HG03521 (cell line): ENCODE results near the gene SPACDR.
"Not testable (repeated sequence)": the region's sequence is repeated elsewhere in the genome, so short reads cannot be mapped to it uniquely, and the experiment has no call there.

Experiments used
- ATAC-seq: cut with Tn5 transposase; IDR thresholded peaks from one replicate; pipeline ENCODE4 v1.9.1; 2021; ENCODE audit warnings: mild to moderate bottlenecking, moderate library complexity; ENCODE audit not compliant: unreplicated experiment

SPACDR gene, protein sequence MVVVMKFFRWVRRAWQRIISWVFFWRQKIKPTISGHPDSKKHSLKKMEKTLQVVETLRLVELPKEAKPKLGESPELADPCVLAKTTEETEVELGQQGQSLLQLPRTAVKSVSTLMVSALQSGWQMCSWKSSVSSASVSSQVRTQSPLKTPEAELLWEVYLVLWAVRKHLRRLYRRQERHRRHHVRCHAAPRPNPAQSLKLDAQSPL

DNA sequence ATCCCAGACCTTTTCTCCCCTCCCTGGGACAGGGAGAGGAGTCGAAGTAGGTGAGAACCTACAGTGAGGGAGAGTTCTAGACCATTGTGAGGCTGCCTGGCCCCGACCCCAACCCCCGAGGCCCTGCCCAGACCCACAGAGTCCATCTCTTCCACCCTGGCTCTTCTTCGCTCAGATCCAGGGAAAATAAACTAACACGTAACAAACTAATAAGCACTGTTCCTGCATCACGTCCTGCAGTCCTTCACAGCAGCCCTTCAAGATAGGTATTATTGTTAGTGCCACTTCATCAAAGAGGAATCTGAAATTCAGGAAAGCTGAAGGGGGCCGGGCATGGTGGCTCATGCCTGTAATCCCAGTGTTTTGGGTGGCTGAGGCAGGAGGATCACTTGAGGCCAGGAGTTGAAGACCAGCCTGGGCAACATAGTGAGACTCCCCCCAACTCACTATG lies at the start of gene SPACDR:
Gene SPACDR, minus strand, starts transcription at position 51 of the 451 bp plus-strand sequence. CDS start 235 bp downstream, outside the sequence.
- no peak for ATAC-seq

DNA sequence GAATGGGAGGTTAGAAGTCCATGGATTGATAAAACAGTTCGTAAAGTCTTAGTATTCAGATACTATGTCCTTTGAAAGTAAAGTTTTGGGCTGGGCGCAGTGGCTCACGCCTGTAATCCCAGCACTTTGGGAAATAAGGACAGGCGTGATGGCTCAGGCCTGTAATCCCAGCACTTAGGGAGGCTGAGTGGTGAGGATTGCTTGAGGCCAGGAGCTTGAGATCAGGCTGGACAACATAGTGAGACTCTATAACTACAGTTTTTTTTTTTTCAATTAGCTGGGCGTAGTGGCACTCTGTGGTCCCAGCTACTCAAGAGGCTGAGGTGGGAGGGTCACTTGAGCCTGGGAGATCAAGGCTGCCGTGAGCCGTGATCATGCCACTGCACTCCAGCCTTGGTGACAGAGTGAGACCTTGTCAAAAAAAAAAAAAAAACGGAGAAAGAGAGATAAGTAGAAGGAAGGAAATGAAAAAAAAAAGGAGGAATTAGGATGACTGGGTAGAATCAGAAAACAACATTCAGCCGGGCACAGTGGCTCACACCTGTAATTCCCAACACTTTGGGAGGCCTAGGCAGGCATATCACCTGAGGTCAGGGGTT lies 49.3 kb upstream of the SPACDR start:
- no peak for ATAC-seq

DNA sequence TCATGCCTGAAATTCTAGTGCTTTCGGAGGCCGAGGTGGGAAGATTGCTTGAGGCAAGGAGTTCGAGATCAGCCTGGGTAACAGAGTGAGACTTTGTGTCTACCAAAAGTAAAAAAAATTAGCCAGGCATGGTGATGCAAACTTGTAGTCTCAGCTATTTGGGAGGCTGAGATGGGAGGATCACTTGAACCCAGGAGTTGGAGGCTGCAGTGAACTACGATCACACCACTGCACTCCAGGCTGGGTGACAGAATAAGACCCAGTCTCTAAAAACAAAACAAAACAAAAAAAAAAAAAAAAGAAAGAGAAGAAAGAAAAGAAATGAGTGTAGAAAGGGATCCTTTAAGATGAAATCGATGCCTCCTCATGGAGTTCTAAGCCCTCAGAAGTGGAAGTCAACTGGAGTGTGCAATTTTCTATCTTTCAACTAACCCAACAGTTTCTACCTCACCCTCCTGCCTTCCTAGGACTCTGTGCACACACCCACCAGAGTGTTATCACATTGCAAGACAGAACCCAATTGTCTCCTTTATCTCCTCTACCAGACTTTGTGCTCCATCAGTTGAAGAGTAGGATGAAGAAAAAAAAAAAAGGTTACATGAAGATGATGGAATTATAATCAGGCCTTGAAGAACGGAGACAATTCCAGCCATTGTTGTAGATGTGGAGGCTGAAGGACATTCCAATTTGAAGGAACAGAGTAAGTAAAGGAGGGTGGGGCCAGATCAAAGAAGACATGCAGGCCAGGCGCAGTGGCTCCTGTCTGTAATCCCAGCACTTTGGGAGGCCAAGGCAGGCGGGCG lies 46.6 kb upstream of the SPACDR start:
- no peak for ATAC-seq

DNA sequence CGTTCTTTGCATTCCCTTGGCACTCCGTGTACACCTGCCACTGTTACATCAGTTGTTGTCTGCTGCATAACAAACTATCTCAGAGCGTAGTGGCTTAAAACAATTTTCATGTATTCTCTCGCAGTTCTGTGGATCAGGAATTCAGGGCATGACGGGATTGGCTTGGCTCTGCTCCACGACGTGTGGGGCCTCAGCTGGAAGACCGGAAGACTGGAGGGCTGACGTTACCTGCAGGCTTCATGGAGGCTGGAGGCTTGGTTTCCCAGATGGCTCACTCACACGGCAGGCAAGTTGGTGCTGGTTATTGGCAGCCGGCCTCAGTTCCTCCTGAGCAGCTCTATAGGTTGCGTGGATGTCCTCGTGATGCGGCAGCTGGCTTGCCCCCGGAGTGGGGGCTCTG lies 45.2 kb upstream of the SPACDR start:
- ATAC-seq = no peak

DNA sequence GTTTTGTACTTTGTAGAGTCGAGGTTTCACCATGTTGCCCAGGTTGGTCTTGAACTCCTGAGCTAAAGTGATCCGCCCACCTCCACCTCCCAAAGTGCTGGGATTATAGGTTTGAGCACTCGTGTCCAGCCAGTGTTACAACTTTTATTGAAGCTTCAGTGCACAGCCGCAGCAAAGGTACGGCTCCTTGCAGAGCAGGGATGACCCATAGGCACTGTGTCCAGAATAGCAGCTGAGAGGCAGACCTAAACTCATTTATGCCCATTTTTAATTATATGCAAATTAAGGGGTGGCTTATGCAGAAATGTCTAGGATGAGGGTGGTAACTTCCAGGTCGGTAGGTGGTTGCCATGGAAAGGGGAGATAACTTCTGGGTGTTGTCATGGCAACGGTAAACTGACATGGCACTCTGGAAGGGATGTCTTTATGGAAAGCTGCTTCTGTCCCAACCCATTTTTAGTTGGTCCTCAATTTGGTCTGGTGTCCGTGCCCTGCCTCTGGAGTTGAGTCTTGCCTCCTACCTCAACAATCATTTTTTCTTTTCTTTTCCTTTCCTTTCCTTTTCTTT lies 42.4 kb upstream of the SPACDR start:
- no peak for ATAC-seq

DNA sequence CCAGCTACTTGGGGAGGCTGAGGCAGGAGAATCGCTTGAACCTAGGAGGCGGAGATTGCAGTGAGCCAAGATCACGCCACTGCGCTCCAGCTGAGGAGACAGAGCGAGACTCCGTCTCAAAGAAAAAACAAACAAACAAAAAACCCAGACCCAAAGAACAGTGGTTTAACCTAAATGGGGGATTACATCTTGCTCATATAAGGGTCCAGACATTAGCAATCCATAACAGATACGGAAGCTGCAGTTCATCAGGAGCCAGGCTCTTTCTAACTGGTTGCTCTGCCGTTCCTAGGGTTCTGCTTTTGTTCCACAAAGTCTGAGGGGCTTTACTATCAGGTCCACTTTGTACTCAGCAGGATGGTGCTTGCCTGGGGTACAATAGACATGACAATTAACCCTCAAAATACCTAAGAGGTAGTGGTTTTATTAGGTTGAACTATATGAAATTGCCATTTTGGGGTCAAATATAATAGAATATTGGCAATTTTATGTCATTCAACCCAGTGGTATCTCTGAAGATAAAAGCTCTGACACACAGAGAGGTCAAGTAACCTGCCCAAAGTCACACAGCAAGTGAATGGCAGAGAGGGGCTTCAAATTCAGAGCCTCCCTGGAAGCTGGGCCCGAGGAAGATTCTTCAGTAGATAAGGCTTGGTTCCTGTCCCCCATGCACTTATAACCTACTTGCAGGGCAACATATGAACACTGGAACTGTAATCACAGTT lies 41.0 kb upstream of the SPACDR start:
- ATAC-seq = no peak

DNA sequence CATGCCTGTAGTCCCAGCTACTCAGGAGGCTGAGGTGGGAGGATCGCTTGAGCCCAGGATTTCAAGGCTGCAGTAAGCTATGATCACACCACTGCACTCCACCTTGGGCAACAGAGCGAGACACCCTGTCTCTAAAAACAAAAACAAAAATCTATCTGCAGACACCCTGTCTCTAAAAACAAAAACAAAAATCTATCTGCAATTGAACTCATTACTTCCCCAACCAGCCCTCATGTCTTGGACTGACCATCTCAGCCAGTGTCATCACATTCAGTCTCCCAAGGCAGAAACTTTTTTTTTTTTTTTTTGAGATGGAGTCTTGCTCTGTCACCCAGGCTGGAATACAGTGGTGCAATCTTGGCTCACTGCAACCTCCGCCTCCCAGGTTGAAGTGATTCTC lies 40.0 kb upstream of the SPACDR start:
- ATAC-seq = not testable (repeated sequence)

DNA sequence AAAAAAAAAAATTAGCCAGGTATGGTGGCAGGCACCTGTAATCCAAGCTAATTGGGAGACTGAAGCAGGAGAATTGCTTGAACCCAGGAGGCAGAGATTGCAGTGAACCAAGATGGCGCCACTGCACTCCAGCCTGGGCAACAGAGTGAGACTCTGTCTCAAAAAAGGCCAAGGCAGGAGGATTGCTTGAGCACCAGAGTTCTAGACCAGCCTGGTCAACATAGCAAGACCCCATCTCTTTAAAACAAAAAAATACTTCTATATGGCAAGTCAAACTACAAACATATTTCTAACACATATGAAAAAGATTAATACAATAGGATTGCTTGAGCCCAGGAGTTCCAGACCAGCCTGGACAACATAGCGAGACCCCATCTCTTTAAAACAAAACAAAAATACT lies 36.7 kb upstream of the SPACDR start:
- not testable (repeated sequence) for ATAC-seq

DNA sequence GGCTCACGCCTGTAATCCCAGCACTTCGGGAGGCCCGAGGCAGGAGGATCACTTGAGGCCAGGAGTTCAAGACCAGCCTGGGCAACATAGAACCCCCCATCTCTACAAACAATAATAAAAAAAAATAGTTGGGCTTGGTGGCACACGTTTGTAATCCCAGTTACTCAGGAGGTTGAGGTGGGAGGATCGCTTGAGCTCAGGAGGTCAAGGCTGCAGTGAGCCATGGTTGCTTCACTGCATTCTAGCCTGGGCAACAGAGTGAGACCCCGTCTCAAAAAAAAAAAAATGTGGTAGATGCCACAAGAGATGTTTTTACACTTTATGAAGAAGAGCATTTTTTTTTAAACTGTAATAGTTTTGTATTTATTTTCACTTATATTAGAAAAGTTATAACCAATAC lies 32.4 kb upstream of the SPACDR start:
- no peak for ATAC-seq

DNA sequence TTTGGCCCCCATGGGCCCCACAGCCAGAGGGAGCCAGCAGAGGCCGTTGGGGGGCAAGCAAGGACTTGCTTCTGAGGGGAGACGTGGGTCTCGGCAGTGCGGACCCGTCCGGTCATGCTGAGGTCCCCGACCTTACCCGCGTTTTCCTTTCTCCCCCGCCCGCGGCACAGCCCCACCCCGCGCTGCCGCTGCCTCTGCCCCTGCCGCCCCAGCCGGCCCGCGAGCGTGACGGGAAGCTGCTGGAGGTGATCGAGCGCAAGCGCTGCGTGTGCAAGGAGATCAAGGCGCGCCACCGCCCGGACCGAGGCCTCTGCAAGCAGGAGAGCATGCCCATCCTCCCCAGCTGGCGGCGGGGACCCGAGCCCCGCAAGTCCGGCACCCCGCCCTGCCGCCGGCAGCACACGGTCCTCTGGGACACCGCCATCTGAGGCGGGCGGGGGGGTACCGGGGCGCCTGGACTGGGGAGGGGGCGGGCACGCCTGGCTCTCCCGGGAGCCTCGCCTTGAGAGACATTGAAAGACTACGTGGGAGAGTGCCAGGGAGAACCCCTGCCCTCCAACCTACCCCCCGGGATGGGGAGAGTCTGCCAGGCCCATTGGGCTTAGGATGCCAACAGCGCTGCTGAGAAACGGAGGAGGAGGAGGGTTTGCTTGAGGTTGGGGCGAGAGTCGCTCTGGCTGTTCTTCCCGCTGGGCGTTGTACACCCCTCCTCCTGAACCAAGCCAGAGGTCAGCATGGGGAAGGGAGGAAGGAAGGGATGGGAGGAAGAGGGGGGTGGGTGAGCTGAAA lies 29.6 kb upstream of the SPACDR start:
- no peak for ATAC-seq

DNA sequence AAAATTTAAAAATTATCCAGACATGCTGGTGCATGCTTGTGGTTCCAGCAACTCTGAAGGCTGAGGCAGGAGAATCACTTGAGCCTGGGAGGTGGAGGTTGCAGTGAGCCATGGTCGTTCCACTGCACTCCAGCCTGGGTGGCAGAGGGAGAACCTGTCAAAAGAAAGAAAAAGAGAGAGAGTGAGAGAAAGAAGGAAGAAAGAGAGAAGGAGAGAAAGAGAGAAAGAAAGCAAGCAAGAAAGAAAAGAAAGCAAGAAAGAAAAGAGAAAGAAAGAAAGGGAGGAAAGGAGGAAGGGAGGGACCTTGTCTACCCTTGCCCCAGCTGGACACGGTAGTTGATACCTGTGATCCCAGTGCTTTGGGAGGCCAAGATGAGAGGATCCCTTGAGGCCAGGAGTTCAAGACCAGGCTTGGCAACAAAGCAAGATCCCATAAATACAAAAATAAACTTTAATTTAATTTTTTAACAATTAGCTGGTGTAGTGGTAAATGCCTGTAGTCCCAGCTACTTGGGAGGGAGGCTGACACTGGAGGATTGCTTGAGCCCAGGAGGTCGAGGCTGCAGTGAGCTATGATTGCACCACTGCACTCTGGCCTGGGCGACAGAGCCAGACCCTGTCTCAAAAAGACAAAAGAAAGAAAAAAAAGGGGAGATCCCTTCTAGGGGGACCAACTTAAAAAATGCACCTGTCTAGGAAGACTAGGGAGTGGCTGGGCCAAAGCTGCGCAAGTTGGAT lies 28.8 kb upstream of the SPACDR start:
- no peak for ATAC-seq

DNA sequence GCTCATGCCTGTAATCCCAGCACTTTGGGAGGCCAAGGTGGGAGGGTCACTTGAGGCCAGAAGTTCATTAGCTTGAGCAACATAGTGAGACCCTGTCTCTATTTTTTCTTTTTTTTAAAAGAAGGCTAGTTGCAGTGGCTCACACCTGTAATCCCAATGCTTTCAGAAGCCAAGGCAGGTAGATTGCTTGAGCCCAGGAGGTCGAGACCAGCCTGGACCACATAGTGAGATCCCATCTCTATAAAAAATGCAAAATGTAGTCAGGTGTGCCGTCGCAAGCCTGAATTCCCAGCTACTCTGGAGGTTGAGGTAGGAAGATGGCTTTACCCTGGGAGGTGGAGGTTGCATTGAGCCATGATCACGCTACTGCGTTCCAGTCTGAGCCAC lies 27.1 kb upstream of the SPACDR start:
- ATAC-seq = no peak

DNA sequence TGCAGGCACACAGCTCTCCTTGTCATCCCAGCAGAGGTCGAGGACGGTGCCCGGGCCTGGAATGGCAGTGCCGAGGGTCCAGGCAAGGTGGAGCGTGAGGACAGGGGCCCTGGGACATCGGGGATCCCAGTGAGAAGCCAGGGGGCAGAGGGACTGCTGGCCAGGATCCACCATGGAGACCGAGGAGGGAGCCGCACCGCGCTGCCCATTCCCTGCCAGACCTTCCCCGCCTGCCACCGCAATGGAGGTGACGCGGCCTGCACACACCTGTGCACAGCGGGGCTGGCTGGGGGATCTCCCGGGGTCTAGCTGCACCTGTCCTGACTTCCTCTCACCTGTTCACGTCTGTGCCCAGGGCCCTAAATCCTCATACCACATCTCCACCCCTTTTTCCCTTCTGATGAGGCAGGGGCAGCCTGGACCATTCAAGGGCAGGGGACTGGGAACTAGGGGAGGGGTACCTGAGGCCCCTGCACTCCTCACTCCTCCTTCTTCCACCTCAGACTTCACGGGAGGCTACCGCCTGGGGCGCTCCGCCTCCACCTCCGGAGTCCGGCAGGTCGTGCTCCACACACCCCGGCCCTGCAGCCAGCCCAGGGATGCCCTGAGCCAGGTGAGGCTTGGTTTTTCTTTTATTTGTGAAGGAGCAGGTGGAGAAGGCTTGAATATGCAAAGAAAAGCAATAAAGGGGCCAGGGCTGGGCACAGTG lies 26.6 kb upstream of the SPACDR start:
- ATAC-seq = no peak

DNA sequence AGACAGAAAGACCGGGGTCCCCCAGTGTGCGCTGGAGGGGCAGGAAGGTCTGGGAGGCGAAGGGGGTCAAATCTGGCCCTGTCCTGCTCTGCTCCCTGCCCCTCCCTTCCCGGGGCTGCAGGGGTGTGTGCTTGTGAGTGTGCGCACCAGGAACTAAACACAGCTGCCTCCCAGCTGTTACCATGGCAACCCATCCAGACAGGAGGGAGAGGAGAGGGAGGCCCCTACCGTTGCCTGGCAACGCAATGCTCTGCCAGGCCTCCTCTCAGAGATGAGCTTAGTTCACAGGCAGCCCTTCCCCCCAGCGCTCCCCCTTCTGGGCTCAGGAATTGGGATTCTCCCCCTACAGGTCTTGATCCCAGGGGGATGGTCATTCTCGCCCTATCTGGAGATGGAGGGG lies 25.8 kb upstream of the SPACDR start:
- no peak for ATAC-seq

DNA sequence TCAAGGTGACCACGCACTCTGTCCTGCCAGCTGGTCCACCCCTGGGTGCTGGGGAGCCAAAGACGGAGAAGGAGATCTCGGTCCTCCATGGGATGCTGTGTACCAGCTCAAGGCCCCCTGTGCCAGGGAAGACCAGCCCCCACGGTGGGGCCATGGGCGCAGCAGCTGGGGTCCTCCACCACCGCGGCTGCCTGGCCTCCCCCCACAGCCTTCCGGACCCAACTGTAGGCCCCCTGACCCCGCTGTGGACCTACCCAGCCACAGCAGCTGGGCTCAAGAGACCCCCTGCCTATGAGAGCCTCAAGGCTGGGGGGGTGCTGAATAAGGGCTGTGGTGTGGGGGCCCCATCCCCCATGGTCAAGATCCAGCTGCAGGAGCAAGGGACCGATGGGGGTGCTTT lies 25.1 kb upstream of the SPACDR start:
- no peak for ATAC-seq

DNA sequence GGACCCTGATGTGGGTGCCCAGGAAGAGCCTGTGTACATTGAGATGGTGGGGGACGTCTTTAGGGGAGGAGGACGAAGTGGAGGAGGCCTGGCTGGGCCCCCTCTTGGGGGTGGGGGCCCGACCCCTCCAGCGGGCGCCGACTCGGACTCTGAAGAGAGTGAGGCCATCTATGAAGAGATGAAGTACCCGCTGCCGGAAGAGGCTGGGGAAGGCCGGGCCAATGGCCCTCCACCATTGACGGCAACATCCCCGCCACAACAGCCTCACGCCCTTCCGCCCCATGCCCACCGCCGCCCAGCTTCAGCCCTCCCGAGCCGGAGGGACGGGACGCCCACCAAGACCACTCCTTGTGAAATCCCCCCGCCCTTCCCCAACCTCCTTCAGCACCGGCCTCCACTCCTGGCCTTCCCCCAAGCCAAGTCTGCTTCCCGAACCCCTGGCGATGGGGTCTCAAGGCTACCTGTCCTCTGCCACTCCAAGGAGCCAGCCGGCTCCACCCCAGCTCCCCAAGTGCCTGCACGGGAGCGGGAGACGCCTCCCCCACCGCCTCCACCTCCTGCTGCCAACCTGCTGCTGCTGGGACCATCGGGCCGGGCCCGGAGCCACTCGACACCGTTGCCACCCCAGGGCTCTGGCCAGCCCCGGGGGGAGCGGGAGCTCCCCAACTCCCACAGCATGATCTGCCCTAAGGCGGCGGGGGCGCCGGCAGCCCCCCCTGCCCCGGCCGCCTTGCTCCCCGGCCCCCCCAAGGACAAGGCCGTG lies 24.5 kb upstream of the SPACDR start:
- ATAC-seq = no peak

DNA sequence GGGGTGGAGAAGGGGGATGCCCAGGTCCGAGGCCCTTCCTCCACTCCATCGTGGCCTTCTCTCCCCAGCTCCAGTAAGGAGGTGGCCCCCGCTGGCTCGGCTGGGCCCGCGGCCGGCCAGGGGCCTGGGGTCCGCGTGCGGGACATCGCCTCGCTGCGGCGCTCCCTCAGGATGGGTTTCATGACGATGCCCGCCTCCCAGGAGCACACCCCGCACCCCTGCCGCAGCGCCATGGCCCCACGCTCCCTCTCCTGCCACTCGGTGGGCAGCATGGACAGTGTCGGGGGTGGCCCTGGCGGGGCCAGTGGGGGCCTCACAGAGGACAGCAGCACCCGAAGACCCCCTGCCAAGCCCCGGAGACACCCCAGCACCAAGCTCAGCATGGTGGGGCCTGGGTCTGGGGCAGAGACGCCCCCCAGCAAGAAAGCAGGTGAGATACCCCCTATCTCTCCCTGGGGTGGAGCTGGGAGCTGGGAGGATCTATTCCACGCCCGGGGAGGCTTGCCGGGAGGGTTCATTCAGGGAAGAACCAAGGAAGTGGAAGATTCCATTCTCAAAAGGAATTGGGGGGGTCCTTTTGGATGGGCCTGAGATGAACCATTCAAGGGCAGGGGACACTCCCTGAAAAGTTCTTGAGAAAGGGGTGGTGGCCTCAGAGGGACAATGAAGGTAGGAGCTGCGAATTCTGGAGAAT lies 22.8 kb upstream of the SPACDR start:
- ATAC-seq = no peak
